Esophagus squamous epithelium (tissue), 5 donors: ENCODE data around the gene SEC23IP. TPM values are rescaled to one million over a fixed set of nuclear protein-coding genes. Genes with fewer than 3 reads are reported as not detected.

ENCODE experiments used
- DNase-seq: peaks from one replicate; lab custom pipeline; 2025; lab: John Stamatoyannopoulos, UW
- H3K27ac ChIP-seq, 4 donors: fragments of 200-600 bp; sonication (generic); one replicate each; pipeline ENCODE4 v1.5.1; 2016 to 2019; ENCODE audit warnings: mild to moderate bottlenecking in 1 of 4
- H3K27me3 ChIP-seq, 4 donors: fragments of 200-600 bp; sonication (generic); 1 replicate in 3 of 4; 2 replicates in 1 of 4; pipeline versions ENCODE4 v1.5.1 to v1.6.0; 2017 to 2021; ENCODE audit warnings: antibody characterized with exemption in 1 of 4
- H3K36me3 ChIP-seq, 3 donors: fragments of 200-600 bp; sonication (generic); one replicate each; pipeline ENCODE4 v1.5.1; 2016 to 2019
- H3K4me1 ChIP-seq, 3 donors: fragments of 200-600 bp; sonication (generic); one replicate each; pipeline ENCODE4 v1.5.1; 2017 to 2019
- H3K4me3 ChIP-seq, 4 donors: fragments of 200-600 bp; sonication (generic); 1 replicate in 3 of 4; 2 replicates in 1 of 4; pipeline ENCODE4 v1.5.1; 2016 to 2019; ENCODE audit warnings: mild to moderate bottlenecking in 2 of 4, moderate library complexity in 1 of 4
- H3K9me3 ChIP-seq, 3 donors: fragments of 200-600 bp; sonication (generic); one replicate each; pipeline ENCODE4 v1.5.1; 2016 to 2019
- POLR2A ChIP-seq, 4 donors: fragments of 450-650 bp; IDR thresholded peaks; one replicate each; pipeline ENCODE4 v1.6.1; 2017; ENCODE audit warnings: antibody characterized with exemption in 4 of 4, mild to moderate bottlenecking in 4 of 4, moderate library complexity in 3 of 4
- WGBS, 2 donors: methylation state at CpG; one replicate each; pipeline ENCODE4 v1.1.5; 2018; 5-methylcytosine and 5-hydroxymethylcytosine counted together
- intact Hi-C: fragments of 100-400 bp; cut with DNase I; formaldehyde crosslinking; loops from one replicate; pipeline ENCODE4 v1.15.0; 2022
- total RNA-seq, 4 donors: library from RNA; depleted of rRNA; stranded (reverse); fragments of >200 nt; gene quantifications; one replicate each; pipeline ENCODE4 v1.1.0, GENCODE V29; 2016
- TF ChIP-seq, protein P1 (sequence below), 6 experiments: fragments of 450-650 bp in 4 of 6; fragments of 200-600 bp in 2 of 6; sonication (generic) in 2 of 6; IDR thresholded peaks; one replicate each; pipeline ENCODE4 v1.5.1; 2016 to 2019; ENCODE audit warnings: antibody characterized with exemption in 6 of 6, mild to moderate bottlenecking in 4 of 6, moderate library complexity in 4 of 6
- donor health status: DM: yes; HTN: yes; CAD: no.

SEC23IP gene
- total RNA-seq, 4 donors from 2014 or later = 13.0 to 20.5 (median 16.5) TPM

DNA sequence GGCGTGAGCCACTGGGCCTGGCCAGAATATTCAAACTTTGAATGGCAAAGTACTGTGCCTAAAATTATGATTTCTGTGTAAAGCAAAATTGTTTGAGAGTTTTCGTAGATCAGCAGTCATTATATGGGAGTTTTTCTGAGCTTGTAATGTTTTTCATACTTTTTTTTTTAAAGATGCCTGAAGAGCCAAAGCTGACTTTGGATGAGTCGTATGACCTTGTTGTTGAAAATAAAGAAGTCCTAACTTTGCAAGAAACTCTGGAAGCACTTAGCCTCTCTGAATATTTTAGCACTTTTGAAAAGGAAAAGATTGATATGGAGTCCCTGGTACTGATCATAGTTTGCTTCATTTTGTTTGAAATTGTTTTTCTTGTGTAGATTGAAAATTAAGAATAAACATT is 26.7 kb downstream of the SEC23IP start:
- peaks cover 6 to 100% (median 21%) of the 10 kb centered on the region in 3 donors for H3K36me3 ChIP-seq
- no peaks in the 10 kb centered on the region for H3K27me3 ChIP-seq
- TF ChIP-seq, protein P1, sequence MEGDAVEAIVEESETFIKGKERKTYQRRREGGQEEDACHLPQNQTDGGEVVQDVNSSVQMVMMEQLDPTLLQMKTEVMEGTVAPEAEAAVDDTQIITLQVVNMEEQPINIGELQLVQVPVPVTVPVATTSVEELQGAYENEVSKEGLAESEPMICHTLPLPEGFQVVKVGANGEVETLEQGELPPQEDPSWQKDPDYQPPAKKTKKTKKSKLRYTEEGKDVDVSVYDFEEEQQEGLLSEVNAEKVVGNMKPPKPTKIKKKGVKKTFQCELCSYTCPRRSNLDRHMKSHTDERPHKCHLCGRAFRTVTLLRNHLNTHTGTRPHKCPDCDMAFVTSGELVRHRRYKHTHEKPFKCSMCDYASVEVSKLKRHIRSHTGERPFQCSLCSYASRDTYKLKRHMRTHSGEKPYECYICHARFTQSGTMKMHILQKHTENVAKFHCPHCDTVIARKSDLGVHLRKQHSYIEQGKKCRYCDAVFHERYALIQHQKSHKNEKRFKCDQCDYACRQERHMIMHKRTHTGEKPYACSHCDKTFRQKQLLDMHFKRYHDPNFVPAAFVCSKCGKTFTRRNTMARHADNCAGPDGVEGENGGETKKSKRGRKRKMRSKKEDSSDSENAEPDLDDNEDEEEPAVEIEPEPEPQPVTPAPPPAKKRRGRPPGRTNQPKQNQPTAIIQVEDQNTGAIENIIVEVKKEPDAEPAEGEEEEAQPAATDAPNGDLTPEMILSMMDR (IDR thresholded peaks at IDR 0.05) = no peak
- H3K4me1 ChIP-seq = peaks cover 0 to 15% (median 0%) of the 10 kb centered on the region in 3 donors
- 87 to 98% methylated on average over 3 of the region's 3 CpGs for WGBS, 2 donors
- intact Hi-C loops = no loop called here
- no peaks in the 10 kb centered on the region for H3K9me3 ChIP-seq
- no peak for DNase-seq
- H3K4me3 ChIP-seq = no peak overlapping the region
- H3K27ac ChIP-seq = no peak overlapping the region

DNA sequence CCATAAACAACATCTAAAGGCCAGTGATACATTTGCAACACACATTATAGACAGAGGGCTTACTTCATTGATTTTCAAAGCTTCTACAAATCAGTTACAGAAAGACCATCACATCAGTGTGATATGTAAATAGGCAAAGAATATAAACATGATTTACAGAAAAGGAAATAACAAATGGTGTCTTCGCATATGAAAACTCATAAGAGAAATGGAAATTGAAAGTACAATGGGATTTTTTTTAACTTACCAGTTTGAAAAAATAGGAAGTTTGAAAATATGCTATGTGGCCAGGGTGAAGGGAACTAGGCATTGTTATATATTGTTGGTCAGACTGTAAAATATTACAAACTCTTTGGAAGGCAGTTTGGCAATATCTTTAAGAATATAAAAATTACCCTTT is 27.3 kb downstream of the SEC23IP start:
- Histone ChIP-seq H3K36me3 (peaks cover 6 to 100% (median 21%) of the 10 kb centered on the region in 3 donors), H3K4me1 (peaks cover 0 to 14% (median 0%) of the 10 kb centered on the region in 3 donors), H3K9me3 (no peaks in the 10 kb centered on the region), H3K27ac (no peak overlapping the region), H3K4me3 (no peak overlapping the region), H3K27me3 (no peaks in the 10 kb centered on the region)
- WGBS, 2 donors = 60 to 73% methylated on average over 1 of the region's 1 CpG
- intact Hi-C loops = no loop called here
- TF ChIP-seq, protein P1 (IDR thresholded peaks at IDR 0.05) = no peak
- no peak for DNase-seq

DNA sequence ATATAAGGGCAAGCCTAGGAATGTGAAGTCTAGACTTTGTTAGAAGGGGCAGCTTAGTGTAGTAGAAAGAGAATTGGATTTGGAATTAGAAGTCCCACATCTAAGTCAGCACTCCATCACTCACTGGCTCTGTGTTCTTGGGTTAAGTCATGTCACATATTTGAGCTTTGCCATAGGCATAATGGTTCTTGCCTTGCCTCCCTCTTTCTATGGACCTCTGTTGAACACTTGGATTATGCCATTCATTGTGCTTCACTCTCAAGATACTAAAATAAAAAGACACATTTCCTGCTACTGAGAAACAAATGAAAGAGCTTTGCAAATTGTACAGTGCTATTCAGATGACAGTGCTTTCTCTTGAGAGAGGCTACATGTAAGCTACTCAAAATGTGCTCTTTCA is 35.9 kb downstream of the SEC23IP start:
- Histone ChIP-seq H3K27me3 (no peaks in the 10 kb centered on the region), H3K27ac (no peak overlapping the region), H3K9me3 (no peaks in the 10 kb centered on the region), H3K36me3 (peaks cover 11 to 97% (median 15%) of the 10 kb centered on the region in 3 donors), H3K4me3 (no peak overlapping the region), H3K4me1 (no peaks in the 10 kb centered on the region)
- TF ChIP-seq, protein P1 (IDR thresholded peaks at IDR 0.05) = no peak
- TF ChIP-seq POLR2A (IDR thresholded peaks at IDR 0.05) = no peak
- intact Hi-C loops = no loop called here
- DNase-seq = no peak

DNA sequence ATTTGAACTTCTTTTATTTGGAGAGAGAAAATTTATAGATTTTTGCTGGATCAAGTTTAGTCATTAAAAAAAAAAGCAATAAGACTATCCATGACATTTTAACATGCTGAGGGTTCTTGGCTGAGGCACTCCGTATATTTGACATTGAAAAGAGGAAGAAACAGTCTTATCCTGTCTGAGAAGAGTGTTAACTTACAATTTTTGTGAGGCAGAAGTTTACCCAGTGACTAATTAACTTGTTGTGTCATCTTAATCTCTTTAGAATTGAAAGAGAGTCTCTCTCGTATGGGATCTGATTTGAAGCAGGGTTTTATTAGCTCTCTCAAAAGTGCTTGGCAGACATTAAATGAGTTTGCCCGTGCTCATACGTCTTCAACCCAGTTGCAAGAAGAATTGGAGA is 39.3 kb downstream of the SEC23IP start:
- intact Hi-C loops = no loop called here
- Histone ChIP-seq H3K36me3 (peaks cover 0 to 97% (median 13%) of the 10 kb centered on the region in 3 donors), H3K27ac (no peak overlapping the region), H3K9me3 (no peaks in the 10 kb centered on the region), H3K4me1 (no peaks in the 10 kb centered on the region), H3K4me3 (no peak overlapping the region), H3K27me3 (no peaks in the 10 kb centered on the region)
- TF ChIP-seq, protein P1 (IDR thresholded peaks at IDR 0.05) = no peak
- no peak for TF ChIP-seq POLR2A (IDR thresholded peaks at IDR 0.05)
- no peak for DNase-seq
- 44 to 52% methylated on average over 4 of the region's 4 CpGs for WGBS, 2 donors

DNA sequence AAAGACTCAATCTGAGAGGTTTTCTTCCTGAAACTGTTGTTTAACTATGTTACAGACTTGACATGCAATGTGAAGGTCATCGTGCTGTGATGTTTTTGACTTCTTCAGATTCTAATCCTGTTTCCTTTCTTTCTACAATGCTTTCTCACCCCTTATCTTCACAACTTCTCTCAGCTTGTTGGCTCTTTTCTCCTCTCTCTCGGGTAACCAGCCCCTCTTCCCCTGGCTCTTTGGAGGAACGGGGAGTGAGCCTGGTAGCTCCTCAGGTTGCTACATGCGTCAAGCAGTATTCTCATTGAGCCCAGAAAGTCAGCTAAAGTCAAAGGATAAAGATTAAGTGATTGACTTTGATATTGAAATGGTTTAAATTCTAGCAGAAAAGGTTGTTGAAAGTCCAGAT is 40.1 kb downstream of the SEC23IP start:
- Histone ChIP-seq H3K36me3 (peaks cover 0 to 97% (median 9%) of the 10 kb centered on the region in 3 donors), H3K4me3 (no peak overlapping the region), H3K27me3 (no peaks in the 10 kb centered on the region), H3K27ac (no peak overlapping the region), H3K4me1 (no peaks in the 10 kb centered on the region), H3K9me3 (no peaks in the 10 kb centered on the region)
- intact Hi-C loops = no loop called here
- TF ChIP-seq, protein P1 (IDR thresholded peaks at IDR 0.05) = no peak
- TF ChIP-seq POLR2A (IDR thresholded peaks at IDR 0.05) = no peak
- WGBS, 2 donors = 88 to 89% methylated on average over 4 of the region's 4 CpGs
- DNase-seq = no peak
